Cardiac fibroblast (primary cell): Measurements from ENCODE around the gene ABO.

Experiments used
- DNase-seq, 2 donors: peaks; one replicate each; pipeline versions ENCODE4 v3.0.0 to v3.0.0-alpha.2; 2010; ENCODE audit warnings: low read depth in 2 of 2
- H3K4me3 ChIP-seq, 2 donors: replicated peaks in 1 of 2; 1 replicate in 1 of 2; 2 replicates in 1 of 2; pipeline ENCODE4 v1.5.1; 2011; ENCODE audit warnings: low read depth in 2 of 2, low read length in 2 of 2, mild to moderate bottlenecking in 2 of 2, moderate library complexity in 1 of 2
- TF ChIP-seq, protein P1 (sequence below): IDR thresholded peaks from one replicate; pipeline ENCODE4 v1.5.1; 2011; ENCODE audit warnings: low read depth, mild to moderate bottlenecking, low read length, inconsistent platforms

The ABO gene

DNA sequence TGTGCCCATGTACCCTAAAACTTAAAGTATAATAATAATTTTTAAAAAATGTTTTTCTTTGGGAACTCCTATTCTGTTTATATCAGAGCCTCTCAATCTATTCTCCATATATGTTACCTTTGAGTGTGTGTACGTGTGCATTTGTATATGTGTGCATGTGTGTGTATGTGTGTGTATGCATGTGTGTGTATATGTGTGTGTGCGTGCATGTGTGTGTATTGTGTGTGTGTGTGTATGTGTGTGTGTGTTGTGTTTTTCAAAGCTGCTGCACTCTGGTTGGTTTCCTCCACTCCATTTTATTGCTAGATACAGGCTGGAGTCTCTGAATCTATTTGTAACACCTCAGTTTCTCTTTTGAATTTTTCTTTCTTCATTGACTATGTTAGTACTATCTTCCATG lies 41.0 kb upstream of the ABO start:
- no peak overlapping the region for H3K4me3 ChIP-seq
- TF ChIP-seq, protein P1, sequence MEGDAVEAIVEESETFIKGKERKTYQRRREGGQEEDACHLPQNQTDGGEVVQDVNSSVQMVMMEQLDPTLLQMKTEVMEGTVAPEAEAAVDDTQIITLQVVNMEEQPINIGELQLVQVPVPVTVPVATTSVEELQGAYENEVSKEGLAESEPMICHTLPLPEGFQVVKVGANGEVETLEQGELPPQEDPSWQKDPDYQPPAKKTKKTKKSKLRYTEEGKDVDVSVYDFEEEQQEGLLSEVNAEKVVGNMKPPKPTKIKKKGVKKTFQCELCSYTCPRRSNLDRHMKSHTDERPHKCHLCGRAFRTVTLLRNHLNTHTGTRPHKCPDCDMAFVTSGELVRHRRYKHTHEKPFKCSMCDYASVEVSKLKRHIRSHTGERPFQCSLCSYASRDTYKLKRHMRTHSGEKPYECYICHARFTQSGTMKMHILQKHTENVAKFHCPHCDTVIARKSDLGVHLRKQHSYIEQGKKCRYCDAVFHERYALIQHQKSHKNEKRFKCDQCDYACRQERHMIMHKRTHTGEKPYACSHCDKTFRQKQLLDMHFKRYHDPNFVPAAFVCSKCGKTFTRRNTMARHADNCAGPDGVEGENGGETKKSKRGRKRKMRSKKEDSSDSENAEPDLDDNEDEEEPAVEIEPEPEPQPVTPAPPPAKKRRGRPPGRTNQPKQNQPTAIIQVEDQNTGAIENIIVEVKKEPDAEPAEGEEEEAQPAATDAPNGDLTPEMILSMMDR, result no peak
- no peak for DNase-seq

DNA sequence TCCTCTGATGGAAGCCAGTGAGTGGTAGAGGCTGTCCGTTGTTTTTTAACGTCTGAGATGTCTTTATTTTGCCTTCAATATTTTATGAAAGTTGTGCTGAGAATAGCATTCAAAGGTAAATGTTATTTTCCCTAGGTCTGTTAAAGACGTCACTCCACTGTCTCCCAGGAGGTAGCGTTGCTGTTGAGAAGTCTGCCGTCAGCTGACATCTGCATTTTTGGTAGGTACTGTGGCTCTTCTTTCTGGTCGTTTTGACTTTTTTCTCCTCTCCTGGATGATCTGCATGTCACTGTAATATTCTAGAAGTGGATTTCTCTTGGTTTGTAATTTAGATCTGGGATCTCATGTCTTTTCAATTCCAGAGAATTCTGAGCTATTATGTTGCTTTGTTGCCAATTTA lies 34.6 kb upstream of the ABO start:
- no peak for DNase-seq
- H3K4me3 ChIP-seq, result no peak overlapping the region
- TF ChIP-seq, protein P1, result no peak

GRCh38 chr9:133307301-133307700 lies 32.3 kb upstream of the ABO start:
- no peak for DNase-seq
- H3K4me3 ChIP-seq, result no peak overlapping the region
- TF ChIP-seq, protein P1, result no peak

- TF ChIP-seq, protein P1, result no peak
- H3K4me3 ChIP-seq, result no peak overlapping the region
- no peak for DNase-seq
These were observed 31.5 kb upstream of the ABO start for GRCh38 chr9:133306242-133307204.

DNA sequence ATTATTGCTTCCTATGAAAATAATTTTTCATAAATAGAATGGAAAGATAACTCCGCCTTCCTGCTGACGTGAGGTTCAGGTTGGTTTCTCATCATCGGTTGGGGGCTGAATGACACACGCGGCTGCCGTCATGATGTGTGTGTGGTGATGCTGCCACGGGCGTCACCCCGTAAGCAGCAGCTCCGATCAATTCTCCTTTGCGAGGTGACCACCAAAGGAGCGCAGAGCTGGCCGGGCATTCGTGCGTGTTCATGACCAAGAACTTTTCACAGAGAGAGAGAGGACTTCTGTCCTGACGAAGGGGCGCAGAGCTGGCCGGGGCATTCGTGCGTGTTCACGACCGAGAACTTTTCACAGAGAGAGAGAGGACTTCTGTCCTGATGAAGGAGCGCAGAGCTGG lies 30.7 kb upstream of the ABO start:
- TF ChIP-seq, protein P1, result no peak
- H3K4me3 ChIP-seq, result no peak overlapping the region
- no peak for DNase-seq

DNA sequence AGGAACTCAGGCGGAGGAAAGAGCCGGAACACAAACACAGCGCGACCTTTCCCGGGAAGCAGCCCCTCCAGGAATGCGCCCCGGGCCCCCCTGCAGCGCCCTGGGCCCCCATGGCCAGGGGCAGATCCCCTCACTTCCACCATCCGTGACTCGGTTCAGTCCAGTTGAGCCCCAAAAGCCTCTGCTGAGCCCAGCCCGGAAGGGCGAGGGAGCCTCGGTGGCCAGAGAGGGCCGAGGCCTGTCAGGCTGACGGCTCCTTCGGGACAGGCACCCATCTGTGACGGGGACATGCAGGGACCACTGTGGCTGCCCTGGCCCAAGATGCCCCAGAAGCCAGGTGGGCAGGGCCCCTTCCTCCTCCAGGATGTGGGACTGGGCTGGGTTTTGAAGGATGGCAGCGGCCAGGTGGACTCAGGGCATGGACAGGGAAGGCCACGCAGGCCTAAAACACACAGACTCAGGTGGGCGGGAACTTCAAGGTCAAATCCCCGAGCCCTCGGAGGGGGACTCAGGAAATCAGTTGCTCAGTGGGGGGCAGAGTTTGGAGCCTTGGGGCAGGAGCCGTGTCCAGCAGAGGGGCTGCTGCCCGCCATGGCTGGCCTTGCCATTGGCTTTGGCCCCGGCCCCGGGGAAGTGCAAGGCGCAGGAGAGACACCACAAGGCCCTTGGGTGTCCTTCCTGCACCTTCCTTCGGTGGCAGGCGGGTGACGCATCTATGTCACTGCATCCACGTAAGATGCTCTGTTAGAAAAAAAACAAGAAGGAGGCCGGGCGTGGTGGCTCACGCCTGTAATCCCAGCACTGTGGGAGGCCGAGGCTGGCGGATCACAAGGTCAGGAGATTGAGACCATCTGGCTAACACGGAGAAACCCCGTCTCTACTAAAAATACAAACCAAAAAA lies 29.7 kb upstream of the ABO start:
- no peak overlapping the region for H3K4me3 ChIP-seq
- TF ChIP-seq, protein P1, result no peak
- no peak for DNase-seq
